ENCODE results near the gene AMACR. TPM values are rescaled to one million over a fixed set of nuclear protein-coding genes. Genes with fewer than 3 reads are reported as not detected.

The AMACR gene
- total and polyA plus RNA-seq, 2 experiments from 2014 or later: 29.4 to 36.2 TPM

- H3K4me3 ChIP-seq: no peak overlapping the region
- DNase-seq (ENCODE audit: low read depth in 1 of 2, low spot score in 1 of 2): no peak
- H3K27me3 ChIP-seq: peaks cover 27% of the 10 kb centered on the region
Observed at GRCh38 chr5:33938507-33938796, 69.4 kb downstream of the AMACR start.

GRCh38 chr5:33937707-33938506 lies 69.9 kb downstream of the AMACR start:
- DNase-seq (ENCODE audit: low read depth in 1 of 2, low spot score in 1 of 2): no peak
- H3K4me3 ChIP-seq: no peak overlapping the region
- H3K4me1 ChIP-seq (ENCODE audit: low read depth): no peaks in the 10 kb centered on the region
- H3K27me3 ChIP-seq: peaks cover 27% of the 10 kb centered on the region
- H3K27ac ChIP-seq: no peak overlapping the region
- no peaks in the 10 kb centered on the region for H3K36me3 ChIP-seq
- no peaks in the 10 kb centered on the region for H3K9me3 ChIP-seq (ENCODE audit: low read depth)
- no peak for TF ChIP-seq CTCF (IDR thresholded peaks at IDR 0.05; ENCODE audit: low read depth, low read length)

More at GRCh38 chr5:33938507-33938796, 69.4 kb downstream of the AMACR start:
- no peaks in the 10 kb centered on the region for H3K36me3 ChIP-seq
- H3K27ac ChIP-seq: no peak overlapping the region
- no peaks in the 10 kb centered on the region for H3K4me1 ChIP-seq (ENCODE audit: low read depth)
- H3K9me3 ChIP-seq (ENCODE audit: low read depth): no peaks in the 10 kb centered on the region
- no peak for TF ChIP-seq CTCF (IDR thresholded peaks at IDR 0.05; ENCODE audit: low read depth, low read length)

GRCh38 chr5:33937017-33937706 lies 70.7 kb downstream of the AMACR start:
- DNase-seq (ENCODE audit: low read depth in 1 of 2, low spot score in 1 of 2): peak in 1 of 2 donors; percentile 10
- Histone ChIP-seq H3K9me3 (ENCODE audit: low read depth) (no peaks in the 10 kb centered on the region), H3K27me3 (peaks cover 27% of the 10 kb centered on the region), H3K4me3 (no peak overlapping the region), H3K27ac (no peak overlapping the region), H3K4me1 (ENCODE audit: low read depth) (no peaks in the 10 kb centered on the region), H3K36me3 (no peaks in the 10 kb centered on the region)
- TF ChIP-seq CTCF (IDR thresholded peaks at IDR 0.05; ENCODE audit: low read depth, low read length): no peak

- Histone ChIP-seq H3K4me3 (peak within 1 kb of the TSS; percentile 25), H3K36me3 (no peaks in the 10 kb centered on the region), H3K27ac (no peak within 1 kb of the TSS), H3K27me3 (peaks cover 27% of the 10 kb centered on the region), H3K4me1 (ENCODE audit: low read depth) (no peaks in the 10 kb centered on the region), H3K9me3 (ENCODE audit: low read depth) (no peaks in the 10 kb centered on the region)
- peak; percentile 34 to 66 for DNase-seq (ENCODE audit: low read depth in 1 of 2, low spot score in 1 of 2)
- no peak for TF ChIP-seq CTCF (IDR thresholded peaks at IDR 0.05; ENCODE audit: low read depth, low read length)
Observed at GRCh38 chr5:33936381-33937016, 71.4 kb downstream of the AMACR start, which contains the start of gene RXFP3. TSS of gene RXFP3 (plus strand) at chr5:33936386. CDS start at chr5:33936741, 355 bp downstream.

Other genes starting within 250 kb of the AMACR start
- 25.6 and 48.4 TPM in 2 replicates for gene ADAMTS12, start 116.1 kb downstream of the AMACR start, total RNA-seq
- gene ADAMTS12, start 116.1 kb downstream of the AMACR start, polyA plus RNA-seq: 29.3 and 50.4 TPM in 2 replicates
- 0.32 TPM in 1 of 2 replicates, not detected in the other for gene RXFP3, start 71.7 kb downstream of the AMACR start, total RNA-seq
- gene RXFP3, start 71.7 kb downstream of the AMACR start, polyA plus RNA-seq: not detected in 2 replicates
- gene SLC45A2, start 23.4 kb downstream of the AMACR start, total RNA-seq: 0.85 TPM in 1 of 2 replicates, not detected in the other
- gene SLC45A2, start 23.4 kb downstream of the AMACR start, polyA plus RNA-seq: 0.32 TPM in 1 of 2 replicates, not detected in the other
- 3.7 and 4.6 TPM in 2 replicates for gene C1QTNF3, start 35.2 kb upstream of the AMACR start, total RNA-seq
- gene C1QTNF3, start 35.2 kb upstream of the AMACR start, polyA plus RNA-seq: 0.91 and 3.2 TPM in 2 replicates

Measured in cardiac muscle cell (in vitro differentiated cells and primary cell).